ENCODE measurements around the gene MTHFSD.

Gene MTHFSD

GRCh38 chr16:86499889-86500707 is 54.9 kb downstream of the MTHFSD start:
- H3K4me3 ChIP-seq (ENCODE audit: low read depth, low read length), result no peak overlapping the region
- H3K27me3 ChIP-seq (ENCODE audit: insufficient read depth, low read depth, severe bottlenecking), result peaks cover 89% of the 10 kb centered on the region
- no peaks in the 10 kb centered on the region for H3K36me3 ChIP-seq
- no peak for TF ChIP-seq CTCF (IDR thresholded peaks at IDR 0.05; ENCODE audit: low read depth, low read length)
- no peak overlapping the region for H3K27ac ChIP-seq
- H3K9me3 ChIP-seq (ENCODE audit: severe bottlenecking), result no peaks in the 10 kb centered on the region
- no peak for DNase-seq

GRCh38 chr16:86499440-86499786 is 55.6 kb downstream of the MTHFSD start:
- DNase-seq, result no peak
- H3K4me3 ChIP-seq (ENCODE audit: low read depth, low read length), result no peak overlapping the region
- no peak overlapping the region for H3K27ac ChIP-seq
- H3K27me3 ChIP-seq (ENCODE audit: insufficient read depth, low read depth, severe bottlenecking), result peaks cover 89% of the 10 kb centered on the region
- no peaks in the 10 kb centered on the region for H3K9me3 ChIP-seq (ENCODE audit: severe bottlenecking)
- H3K36me3 ChIP-seq, result no peaks in the 10 kb centered on the region
- no peak for TF ChIP-seq CTCF (IDR thresholded peaks at IDR 0.05; ENCODE audit: low read depth, low read length)

- Histone ChIP-seq H3K27ac (no peak overlapping the region), H3K27me3 (ENCODE audit: insufficient read depth, low read depth, severe bottlenecking) (peaks cover 89% of the 10 kb centered on the region), H3K36me3 (no peaks in the 10 kb centered on the region), H3K9me3 (ENCODE audit: severe bottlenecking) (no peaks in the 10 kb centered on the region), H3K4me3 (ENCODE audit: low read depth, low read length) (no peak overlapping the region)
- no peak for DNase-seq
- no peak for TF ChIP-seq CTCF (IDR thresholded peaks at IDR 0.05; ENCODE audit: low read depth, low read length)
Observed at GRCh38 chr16:86498671-86499439, 56.2 kb downstream of the MTHFSD start.

GRCh38 chr16:86498155-86498670 is 56.8 kb downstream of the MTHFSD start:
- no peak for TF ChIP-seq CTCF (IDR thresholded peaks at IDR 0.05; ENCODE audit: low read depth, low read length)
- H3K4me3 ChIP-seq (ENCODE audit: low read depth, low read length), result no peak overlapping the region
- DNase-seq, result no peak
- peaks cover 90% of the 10 kb centered on the region for H3K27me3 ChIP-seq (ENCODE audit: insufficient read depth, low read depth, severe bottlenecking)
- H3K9me3 ChIP-seq (ENCODE audit: severe bottlenecking), result no peaks in the 10 kb centered on the region
- no peak overlapping the region for H3K27ac ChIP-seq
- no peaks in the 10 kb centered on the region for H3K36me3 ChIP-seq

GRCh38 chr16:86497551-86498021 is 57.4 kb downstream of the MTHFSD start:
- no peak for TF ChIP-seq CTCF (IDR thresholded peaks at IDR 0.05; ENCODE audit: low read depth, low read length)
- no peak for DNase-seq
- H3K27ac ChIP-seq, result no peak overlapping the region
- no peaks in the 10 kb centered on the region for H3K36me3 ChIP-seq
- peaks cover 84% of the 10 kb centered on the region for H3K27me3 ChIP-seq (ENCODE audit: insufficient read depth, low read depth, severe bottlenecking)
- no peaks in the 10 kb centered on the region for H3K9me3 ChIP-seq (ENCODE audit: severe bottlenecking)
- no peak overlapping the region for H3K4me3 ChIP-seq (ENCODE audit: low read depth, low read length)

Measured in WERI-Rb-1 (cell line).